DMS153 (cell line): ENCODE results near the gene LRIG2.

Experiments used
- DNase-seq: peaks from one replicate; lab custom pipeline; 2025; lab: John Stamatoyannopoulos, UW

The LRIG2 gene

DNA sequence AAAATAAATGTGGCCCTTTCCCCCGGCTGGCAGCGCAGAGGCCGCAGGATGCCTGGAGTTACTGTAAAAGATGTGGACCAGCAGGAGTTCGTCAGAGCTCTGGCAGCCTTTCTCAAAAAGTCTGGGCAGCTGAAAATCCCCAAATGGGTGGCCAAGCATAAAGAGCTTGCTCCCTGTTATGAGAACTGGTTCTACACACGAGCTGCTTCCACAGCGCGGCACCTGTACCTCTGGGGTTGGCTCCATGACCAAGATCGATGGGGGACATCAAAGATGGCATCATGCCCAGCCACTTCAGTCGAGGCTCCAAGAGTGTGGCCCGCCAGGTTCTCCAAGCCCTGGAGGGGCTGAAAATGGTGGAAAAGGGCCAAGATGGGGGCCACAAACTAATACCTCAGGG, 95.9 kb downstream of the LRIG2 start:
- DNase-seq = no peak

DNA sequence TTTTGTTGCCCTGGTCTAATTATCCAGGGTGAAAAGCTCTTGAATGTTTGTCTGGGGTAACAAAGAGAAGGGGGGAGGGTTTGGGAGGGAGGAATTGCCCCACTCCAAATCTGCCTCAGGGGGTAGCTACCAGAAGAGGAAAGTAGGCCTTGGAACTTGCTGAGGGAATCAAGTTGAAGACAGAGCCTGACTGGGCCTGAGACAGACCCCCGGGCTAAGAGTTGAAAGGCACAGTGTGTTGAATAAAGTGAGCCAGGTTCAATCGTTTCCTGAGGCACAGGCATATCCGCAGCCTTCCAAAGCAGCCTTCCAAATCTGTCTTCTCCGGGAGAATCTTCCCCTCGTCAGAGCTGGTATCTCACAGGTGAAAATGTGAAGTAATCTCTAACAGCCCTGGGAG, 96.6 kb downstream of the LRIG2 start:
- no peak for DNase-seq

DNA sequence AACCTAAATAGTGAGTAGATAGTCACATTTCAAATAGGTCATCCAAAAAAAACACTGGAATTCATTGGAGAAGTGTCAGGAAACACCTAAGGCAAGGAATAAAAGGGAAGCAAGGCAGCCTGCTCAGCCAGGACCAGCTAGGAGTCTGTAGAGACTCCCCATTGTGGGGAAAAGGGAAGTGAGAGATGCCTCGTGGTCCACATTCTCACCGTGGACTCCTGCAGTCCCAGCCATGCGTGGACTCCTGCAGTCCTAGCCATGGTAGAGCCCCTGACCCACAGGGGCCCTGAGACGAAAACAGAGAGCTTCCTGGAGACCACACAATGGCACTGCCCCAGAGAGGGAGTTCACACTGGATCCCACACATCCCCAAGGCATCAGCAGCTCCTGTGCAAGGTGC, 97.5 kb downstream of the LRIG2 start:
- no peak for DNase-seq

DNA sequence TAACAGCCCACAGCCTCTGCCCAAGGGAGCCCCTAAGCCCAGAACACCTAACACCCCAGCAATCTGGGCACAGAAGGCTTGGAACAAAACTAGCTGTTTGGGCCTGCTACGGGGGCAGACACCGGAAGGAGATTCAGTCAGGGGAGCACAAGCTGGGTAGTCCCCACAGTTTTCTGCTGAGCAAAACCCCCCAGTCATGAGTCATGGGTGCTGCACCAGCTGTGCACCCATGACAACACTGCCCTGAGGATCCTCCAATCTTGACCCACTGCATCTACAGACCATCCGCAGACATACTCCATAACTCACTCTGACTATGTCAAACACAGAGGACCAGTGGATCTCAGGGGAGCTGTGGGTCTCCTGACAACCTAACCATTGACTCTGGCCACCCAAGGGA, 105.1 kb downstream of the LRIG2 start:
- no peak for DNase-seq

DNA sequence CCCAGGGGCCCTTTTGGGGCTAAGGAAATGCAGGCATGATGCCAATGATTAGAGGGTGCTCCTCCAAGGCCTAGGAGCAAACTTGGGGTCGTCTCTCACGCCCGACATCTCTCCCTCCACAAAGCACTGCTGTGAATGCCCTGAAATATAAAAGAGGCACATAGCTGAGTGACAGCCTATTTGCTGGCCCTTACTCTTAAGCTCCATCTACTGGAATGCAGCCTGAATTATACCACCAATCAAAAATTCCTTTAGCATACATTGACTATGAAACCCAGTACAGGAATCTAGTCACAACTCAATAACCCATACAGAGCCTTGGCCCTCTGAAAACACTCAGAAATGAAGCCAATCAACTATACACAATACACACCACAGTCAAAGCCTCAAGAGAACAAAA, 105.5 kb downstream of the LRIG2 start:
- no peak for DNase-seq
